Suppressor macrophage treated with lipopolysaccharide for 4 hours (primary cell): ENCODE results near the gene KANK4.

ENCODE experiments used
- DNase-seq: peaks from one replicate; pipeline ENCODE4 v3.0.0-alpha.2; 2020

KANK4 gene

DNA sequence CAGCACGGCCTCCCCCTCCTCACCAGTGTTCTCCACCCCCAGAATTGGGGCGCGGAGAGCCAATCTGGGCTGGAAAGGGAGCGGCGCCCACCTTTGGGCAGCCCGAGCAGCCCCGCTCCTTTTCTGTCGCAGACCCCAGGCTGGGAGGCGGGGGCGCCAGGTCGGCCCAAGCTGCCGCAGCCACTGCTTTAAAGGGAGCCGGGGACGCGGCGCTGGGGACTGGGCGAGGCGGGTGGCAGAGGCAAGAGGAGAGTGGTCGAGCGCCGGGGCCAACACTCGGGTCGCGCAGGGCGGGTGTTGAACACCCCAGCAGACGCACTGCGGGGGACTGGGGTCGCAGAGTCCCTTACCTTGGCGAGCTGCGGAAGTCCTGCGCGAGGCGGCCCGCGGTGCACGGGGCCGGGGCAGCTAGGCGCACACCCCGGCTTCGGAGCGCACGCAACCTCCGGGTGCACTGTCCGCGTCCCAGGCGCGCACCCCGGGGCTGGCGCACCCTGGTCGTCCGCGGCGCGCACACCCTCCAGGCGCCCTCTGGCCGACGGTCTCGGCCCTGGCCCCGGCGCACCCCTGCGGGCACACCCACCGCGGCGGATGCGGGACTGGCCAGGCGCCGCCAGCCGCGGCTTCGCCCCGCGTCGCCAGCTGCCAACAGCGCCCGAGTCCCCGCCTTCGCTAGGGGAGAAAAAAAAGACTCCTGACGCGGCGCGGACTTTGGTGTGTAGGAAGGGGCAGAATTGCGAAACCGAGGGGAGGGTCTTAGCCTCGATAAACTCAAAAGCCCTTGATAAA, at the start of gene KANK4:
TSS of gene KANK4 (minus strand) at position 679 of the 789 bp plus-strand sequence. CDS start 37,870 bp downstream, outside the sequence.
- no peak for DNase-seq

- DNase-seq = no peak
Observed at GRCh38 chr1:62368989-62369388, 49.8 kb upstream of the KANK4 start.

GRCh38 chr1:62367005-62367557, 47.8 kb upstream of the KANK4 start:
- no peak for DNase-seq

- no peak for DNase-seq
Observed at GRCh38 chr1:62364721-62365120, 45.5 kb upstream of the KANK4 start.

GRCh38 chr1:62362926-62363325, 43.7 kb upstream of the KANK4 start:
- no peak for DNase-seq

GRCh38 chr1:62362061-62362917, 43.1 kb upstream of the KANK4 start:
- DNase-seq = no peak

DNA sequence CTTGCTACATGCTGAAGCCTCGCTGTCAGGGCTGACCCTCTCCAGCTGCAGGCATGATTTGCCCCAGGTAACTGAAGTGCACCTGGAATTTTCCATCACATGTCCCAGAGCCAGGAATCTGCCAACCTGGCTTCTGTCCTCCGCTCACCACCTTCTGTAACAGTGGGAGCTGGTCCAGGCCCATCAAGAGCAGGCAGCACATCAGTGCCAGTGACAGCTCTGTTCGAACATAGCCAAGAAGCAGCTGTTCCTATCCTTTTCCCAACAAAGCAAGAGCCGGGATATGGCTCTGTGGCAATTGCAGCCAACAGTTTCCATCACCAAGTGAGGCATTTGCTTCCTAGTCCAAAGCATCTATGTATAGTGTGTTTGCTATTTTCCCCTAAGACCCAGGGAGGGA, 42.2 kb upstream of the KANK4 start:
- DNase-seq = no peak

GRCh38 chr1:62358665-62359373, 39.6 kb upstream of the KANK4 start:
- DNase-seq = no peak

- no peak for DNase-seq
Observed at GRCh38 chr1:62357916-62358315, 38.7 kb upstream of the KANK4 start.

DNA sequence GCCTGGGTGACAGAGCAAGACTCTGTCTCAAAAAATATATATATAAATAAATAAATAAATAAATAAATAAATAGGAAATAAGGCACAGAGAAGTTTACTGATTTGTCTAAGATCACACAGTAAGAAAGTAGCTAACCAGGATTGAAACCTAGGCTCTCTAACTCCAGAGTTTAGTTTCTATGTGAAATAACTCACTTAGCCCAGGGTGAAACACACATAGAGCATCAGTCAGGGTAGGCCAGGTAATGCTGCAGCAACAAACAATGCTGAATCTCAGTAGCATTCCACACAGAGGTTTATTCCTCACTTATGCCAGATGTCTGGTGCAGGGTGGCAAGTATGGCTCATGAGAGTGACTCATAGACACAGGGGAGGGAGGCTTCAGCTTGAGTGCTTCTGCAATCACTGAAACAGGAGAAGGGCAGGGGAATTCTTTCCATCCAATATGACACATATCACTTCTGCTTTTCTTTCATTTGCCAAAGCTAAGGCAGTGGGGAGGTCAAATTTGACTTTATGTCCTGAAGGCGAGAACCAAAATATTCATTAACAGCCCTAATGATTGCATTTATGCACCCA, 37.1 kb upstream of the KANK4 start:
- DNase-seq = peak; percentile 95

DNA sequence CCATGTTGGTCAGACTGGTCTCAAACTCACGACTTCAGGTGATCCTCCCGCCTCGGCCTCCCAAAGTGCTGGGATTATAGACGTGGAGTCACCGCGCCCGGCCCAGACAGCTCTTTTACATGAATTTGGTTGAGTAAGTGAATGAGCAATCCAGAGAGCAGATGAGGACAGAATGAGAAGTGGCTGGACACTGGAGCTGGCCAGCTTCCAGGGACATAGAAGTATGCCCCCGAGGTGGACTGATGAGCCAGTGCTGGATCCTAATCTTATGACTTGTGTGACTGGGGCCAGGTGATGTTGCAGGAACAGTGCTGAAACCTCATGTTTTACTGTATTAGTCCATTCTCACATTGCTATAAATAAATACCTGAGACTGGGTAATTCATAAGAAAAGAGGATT, 35.9 kb upstream of the KANK4 start:
- DNase-seq = peak; percentile 74

DNA sequence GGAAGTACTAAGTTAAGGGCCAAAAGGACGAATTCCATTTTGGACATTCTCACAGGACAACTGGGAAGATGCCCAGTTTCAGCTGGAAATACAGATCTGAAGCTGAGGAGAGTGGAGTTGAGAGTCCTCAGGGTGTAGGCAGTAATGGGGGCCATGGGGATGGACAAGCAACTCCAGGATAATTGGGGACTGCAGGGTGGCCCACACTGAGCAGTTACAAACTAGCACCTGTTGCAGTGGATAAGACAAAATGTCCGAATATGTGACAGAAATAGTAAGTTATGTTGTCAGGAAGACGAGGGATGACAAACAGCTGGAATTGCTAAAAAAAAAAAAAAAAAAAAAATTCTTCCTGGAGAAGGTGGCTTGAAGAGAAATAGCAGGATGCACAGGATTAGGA, 34.6 kb upstream of the KANK4 start:
- DNase-seq = no peak

- DNase-seq = peak; percentile 75
Observed at GRCh38 chr1:62352387-62352786, 33.2 kb upstream of the KANK4 start.

- DNase-seq = no peak
Observed at GRCh38 chr1:62349470-62350233, 30.4 kb upstream of the KANK4 start.

- DNase-seq = no peak
Observed at GRCh38 chr1:62346886-62347285, 27.7 kb upstream of the KANK4 start.

- DNase-seq = no peak
Observed at GRCh38 chr1:62343911-62344310, 24.7 kb upstream of the KANK4 start.

GRCh38 chr1:62342270-62342669, 23.0 kb upstream of the KANK4 start:
- DNase-seq = no peak

DNA sequence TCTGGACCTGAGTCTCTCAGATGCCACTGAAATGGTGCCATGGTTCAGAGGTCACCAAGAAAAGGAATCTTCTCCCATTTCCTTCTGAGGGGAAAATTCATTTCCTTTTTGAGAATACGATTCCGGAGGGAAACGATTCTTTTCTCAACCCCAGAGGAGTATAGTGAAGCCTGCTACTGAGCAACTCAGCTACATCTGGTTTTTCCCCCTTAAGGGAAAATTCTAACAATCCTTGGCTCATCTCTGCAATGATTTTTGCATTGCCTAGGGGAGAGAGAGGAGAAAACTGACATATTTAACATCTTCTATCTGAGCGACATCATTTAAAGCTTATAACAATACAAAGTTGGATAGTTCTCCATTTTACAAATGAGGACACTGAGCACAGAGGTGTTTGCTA, 22.4 kb upstream of the KANK4 start:
- no peak for DNase-seq

DNA sequence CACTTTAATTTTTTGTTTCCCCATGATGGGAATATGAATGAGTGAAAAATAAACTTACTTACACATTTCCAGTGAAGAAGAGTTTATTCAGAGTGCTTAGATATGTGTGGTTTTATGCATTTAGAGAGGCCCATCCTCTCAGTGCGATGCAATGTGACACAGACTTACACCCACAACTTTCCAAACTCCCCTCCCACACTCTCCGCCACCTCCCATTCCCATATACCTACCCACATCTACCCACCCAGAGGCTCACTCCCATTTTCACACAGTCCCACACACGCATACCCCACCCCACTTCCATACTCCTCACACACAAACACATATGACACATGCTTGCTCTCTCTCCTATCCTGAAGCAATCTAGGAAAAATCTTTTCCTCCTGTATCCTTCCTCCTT, 21.9 kb upstream of the KANK4 start:
- DNase-seq = no peak

DNA sequence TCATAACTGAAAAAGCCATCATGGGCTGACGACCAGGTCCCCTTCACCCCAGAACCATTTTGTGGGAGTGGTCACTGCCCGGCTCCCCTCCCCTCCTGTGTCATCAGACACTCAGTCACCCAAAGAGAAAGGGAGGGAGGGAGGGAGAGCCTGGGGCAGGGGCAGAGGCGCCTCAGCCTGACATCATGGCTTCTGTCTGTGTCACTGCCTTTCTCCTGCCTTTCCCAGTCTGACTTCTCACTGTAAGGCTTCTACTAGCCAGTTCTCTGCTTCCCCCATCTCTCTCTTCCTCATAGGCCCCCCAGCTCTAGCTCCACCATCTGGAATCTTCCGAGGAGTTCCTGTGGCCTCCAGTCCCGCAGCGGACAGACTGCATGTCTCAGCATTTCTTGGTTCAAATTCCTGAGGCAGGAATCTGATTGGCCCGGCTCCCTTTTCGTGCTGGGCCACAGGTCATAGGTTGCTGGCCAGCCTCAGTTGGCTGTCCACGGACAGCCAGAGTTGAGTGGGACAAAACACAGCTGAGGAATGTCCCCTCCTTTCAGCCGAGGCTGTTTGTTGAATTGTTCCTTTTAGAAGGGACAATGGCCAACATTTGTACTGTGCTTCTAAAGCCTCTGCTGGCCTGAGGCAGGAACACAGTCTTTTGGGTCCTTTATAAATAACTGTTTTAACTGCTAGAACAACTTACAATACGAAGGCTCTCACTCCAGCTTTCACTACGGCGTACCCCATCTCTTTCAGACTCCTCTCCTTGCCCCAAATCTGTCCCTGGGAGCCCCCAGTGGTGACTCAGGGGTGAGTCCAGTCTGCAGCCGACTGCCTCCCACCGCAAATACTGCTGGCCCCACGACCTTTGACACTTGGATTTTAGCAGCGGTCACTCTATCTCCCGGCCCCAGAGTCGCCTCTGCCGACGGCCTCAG, 18.7 kb upstream of the KANK4 start:
- no peak for DNase-seq
